Stomach (tissue), 9 donors: ENCODE data around the gene LAGE3. TPM values are rescaled to one million over a fixed set of nuclear protein-coding genes. Genes with fewer than 3 reads are reported as not detected.

Source experiments
- DNase-seq, 2 donors: peaks; one replicate each; pipeline versions ENCODE4 v3.0.0 to v3.0.0-alpha.2; 2013 to 2019
- H3K27ac ChIP-seq, 5 donors: fragments of 200-600 bp in 4 of 5; sonication (generic) in 4 of 5; one replicate each; pipeline ENCODE4 v1.5.1; 2013 to 2019; ENCODE audit warnings: mild to moderate bottlenecking in 1 of 5, moderate library complexity in 1 of 5
- H3K27me3 ChIP-seq, 3 donors: fragments of 200-600 bp; sonication (generic); one replicate each; pipeline ENCODE4 v1.5.1; 2017 to 2019; ENCODE audit warnings: mixed run types in 1 of 3
- H3K36me3 ChIP-seq, 4 donors: fragments of 200-600 bp; sonication (generic); 1 replicate in 3 of 4; 2 replicates in 1 of 4; pipeline ENCODE4 v1.5.1; 2016 to 2019
- H3K4me1 ChIP-seq, 4 donors: fragments of 200-600 bp; sonication (generic); one replicate each; pipeline ENCODE4 v1.5.1; 2016 to 2019
- H3K4me3 ChIP-seq, 4 donors: fragments of 200-600 bp; sonication (generic) in 3 of 4; one replicate each; pipeline ENCODE4 v1.5.1; 2016 to 2019; ENCODE audit warnings: mild to moderate bottlenecking in 1 of 4
- H3K9me3 ChIP-seq, 4 donors: fragments of 200-600 bp; sonication (generic); one replicate each; pipeline ENCODE4 v1.5.1; 2016 to 2019
- EP300 ChIP-seq: sonication (generic); formaldehyde crosslinking; IDR thresholded peaks from one replicate; pipeline ENCODE4 v1.6.1; 2017; ENCODE audit warnings: antibody characterized with exemption
- POLR2A ChIP-seq, 4 donors: fragments of 450-650 bp; IDR thresholded peaks; one replicate each; pipeline ENCODE4 v1.6.1; 2016; ENCODE audit warnings: antibody characterized with exemption in 4 of 4, control low read depth in 2 of 4, mild to moderate bottlenecking in 1 of 4, moderate library complexity in 1 of 4
- POLR2AphosphoS5 ChIP-seq, 3 donors: sonication (generic); formaldehyde crosslinking; IDR thresholded peaks; one replicate each; pipeline ENCODE4 v1.6.1; 2016; ENCODE audit warnings: antibody characterized with exemption in 3 of 3
- WGBS, 5 donors: extraction: QIAGEN DNeasy Blood & Tissue Kit in 3 of 5; methylation state at CpG; one replicate each; pipeline versions ENCODE4 v1.1.5 to v1.1.7; 2013 to 2018; 5-methylcytosine and 5-hydroxymethylcytosine counted together
- intact Hi-C: fragments of 100-400 bp; cut with DNase I; formaldehyde crosslinking; loops from one replicate; pipeline ENCODE4 v1.15.1; 2023; ENCODE audit warnings: low total_unique reads
- polyA plus RNA-seq, 3 donors: library from polyadenylated mRNA; stranded (reverse); fragments of 200-250 nt; gene quantifications; one replicate each; pipeline ENCODE4 v1.2.3, GENCODE V29; 2013
- total RNA-seq, 5 donors: library from RNA; depleted of rRNA; stranded (reverse); fragments of >200 nt; gene quantifications; one replicate each; pipeline versions ENCODE4 v1.1.0 to v1.2.3, GENCODE V29; 2014 to 2016
- TF ChIP-seq, protein P1 (sequence below), 7 experiments: fragments of 450-650 bp in 4 of 7; fragments of 200-600 bp in 3 of 7; sonication (generic) in 3 of 7; IDR thresholded peaks; one replicate each; pipeline ENCODE4 v1.5.1; 2016 to 2019; ENCODE audit warnings: antibody characterized with exemption in 7 of 7, control low read depth in 2 of 7, mild to moderate bottlenecking in 1 of 7
- donor health status: healthy with polysubstance abuse.
- donor health status: Bipolar disorder and iron deficiency.
- donor health status: healthy.

The LAGE3 gene
- total and polyA plus RNA-seq, 8 donors = 2.7 to 29.0 (median 8.4) TPM; not detected in 1

DNA sequence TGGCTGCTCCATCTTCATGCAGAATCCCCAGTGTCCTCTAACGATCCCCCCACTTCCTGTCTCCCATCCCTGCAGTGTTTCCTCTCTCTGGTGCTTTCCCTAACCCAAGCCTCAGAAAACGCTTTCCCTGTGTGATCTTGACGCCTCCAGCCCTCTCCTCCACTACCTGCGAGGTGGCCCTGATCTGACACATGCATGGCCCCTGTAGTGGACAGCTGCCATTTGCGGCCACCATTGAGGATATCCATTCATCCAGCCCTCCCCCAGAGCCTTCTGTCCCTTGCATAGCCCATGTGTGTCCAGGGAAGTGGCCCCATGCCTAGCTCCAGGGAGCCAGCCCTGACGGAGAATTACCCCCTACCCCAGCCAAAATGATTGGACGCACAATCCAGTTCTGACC lies 4.2 kb upstream of the LAGE3 start:
- TF ChIP-seq POLR2A (IDR thresholded peaks at IDR 0.05) (no peak), POLR2AphosphoS5 (IDR thresholded peaks at IDR 0.05) (no peak), EP300 (no peak)
- TF ChIP-seq, protein P1, sequence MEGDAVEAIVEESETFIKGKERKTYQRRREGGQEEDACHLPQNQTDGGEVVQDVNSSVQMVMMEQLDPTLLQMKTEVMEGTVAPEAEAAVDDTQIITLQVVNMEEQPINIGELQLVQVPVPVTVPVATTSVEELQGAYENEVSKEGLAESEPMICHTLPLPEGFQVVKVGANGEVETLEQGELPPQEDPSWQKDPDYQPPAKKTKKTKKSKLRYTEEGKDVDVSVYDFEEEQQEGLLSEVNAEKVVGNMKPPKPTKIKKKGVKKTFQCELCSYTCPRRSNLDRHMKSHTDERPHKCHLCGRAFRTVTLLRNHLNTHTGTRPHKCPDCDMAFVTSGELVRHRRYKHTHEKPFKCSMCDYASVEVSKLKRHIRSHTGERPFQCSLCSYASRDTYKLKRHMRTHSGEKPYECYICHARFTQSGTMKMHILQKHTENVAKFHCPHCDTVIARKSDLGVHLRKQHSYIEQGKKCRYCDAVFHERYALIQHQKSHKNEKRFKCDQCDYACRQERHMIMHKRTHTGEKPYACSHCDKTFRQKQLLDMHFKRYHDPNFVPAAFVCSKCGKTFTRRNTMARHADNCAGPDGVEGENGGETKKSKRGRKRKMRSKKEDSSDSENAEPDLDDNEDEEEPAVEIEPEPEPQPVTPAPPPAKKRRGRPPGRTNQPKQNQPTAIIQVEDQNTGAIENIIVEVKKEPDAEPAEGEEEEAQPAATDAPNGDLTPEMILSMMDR (IDR thresholded peaks at IDR 0.05) = no peak
- Histone ChIP-seq H3K4me3 (no peak overlapping the region), H3K4me1 (peaks cover 0 to 39% (median 28%) of the 10 kb centered on the region in 4 donors), H3K36me3 (peaks cover 0 to 31% (median 20%) of the 10 kb centered on the region in 4 donors), H3K27me3 (no peaks in the 10 kb centered on the region), H3K27ac (no peak overlapping the region), H3K9me3 (no peaks in the 10 kb centered on the region)
- 79 to 92% (median 81%) methylated on average over 2 to 7 of the region's 7 CpGs for WGBS, 5 donors
- DNase-seq = no peak
- intact Hi-C loops = no loop called here

DNA sequence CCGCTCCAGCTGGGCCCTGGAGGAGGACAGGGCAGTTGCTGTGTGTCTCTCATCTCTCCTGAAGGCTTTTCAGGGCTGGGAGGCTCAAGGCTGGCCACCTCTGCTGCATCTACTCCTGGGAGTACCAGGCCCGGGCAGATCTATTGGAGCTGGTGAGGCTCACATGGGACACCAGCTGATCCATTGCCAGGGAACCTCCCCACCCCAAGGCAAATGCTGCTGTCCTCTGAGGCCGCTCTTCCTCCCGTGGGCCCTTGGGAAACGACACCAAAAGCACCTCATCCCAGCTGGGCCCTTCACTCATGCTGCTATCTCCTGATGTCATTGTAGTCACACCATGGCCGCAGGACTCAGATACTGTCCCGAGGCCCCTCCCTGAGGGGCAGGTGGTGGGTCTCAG lies 3.7 kb upstream of the LAGE3 start:
- Histone ChIP-seq H3K27me3 (no peaks in the 10 kb centered on the region), H3K27ac (no peak overlapping the region), H3K4me1 (peaks cover 4 to 40% (median 33%) of the 10 kb centered on the region in 4 donors), H3K9me3 (no peaks in the 10 kb centered on the region), H3K36me3 (peaks cover 0 to 25% (median 17%) of the 10 kb centered on the region in 4 donors), H3K4me3 (no peak overlapping the region)
- TF ChIP-seq POLR2AphosphoS5 (IDR thresholded peaks at IDR 0.05) = no peak
- TF ChIP-seq POLR2A (IDR thresholded peaks at IDR 0.05) = no peak
- TF ChIP-seq EP300 = no peak
- TF ChIP-seq, protein P1 (IDR thresholded peaks at IDR 0.05) = no peak
- DNase-seq = no peak
- WGBS, 5 donors = 78 to 100% (median 83%) methylated on average over 1 to 7 of the region's 7 CpGs
- intact Hi-C loops = no loop called here

DNA sequence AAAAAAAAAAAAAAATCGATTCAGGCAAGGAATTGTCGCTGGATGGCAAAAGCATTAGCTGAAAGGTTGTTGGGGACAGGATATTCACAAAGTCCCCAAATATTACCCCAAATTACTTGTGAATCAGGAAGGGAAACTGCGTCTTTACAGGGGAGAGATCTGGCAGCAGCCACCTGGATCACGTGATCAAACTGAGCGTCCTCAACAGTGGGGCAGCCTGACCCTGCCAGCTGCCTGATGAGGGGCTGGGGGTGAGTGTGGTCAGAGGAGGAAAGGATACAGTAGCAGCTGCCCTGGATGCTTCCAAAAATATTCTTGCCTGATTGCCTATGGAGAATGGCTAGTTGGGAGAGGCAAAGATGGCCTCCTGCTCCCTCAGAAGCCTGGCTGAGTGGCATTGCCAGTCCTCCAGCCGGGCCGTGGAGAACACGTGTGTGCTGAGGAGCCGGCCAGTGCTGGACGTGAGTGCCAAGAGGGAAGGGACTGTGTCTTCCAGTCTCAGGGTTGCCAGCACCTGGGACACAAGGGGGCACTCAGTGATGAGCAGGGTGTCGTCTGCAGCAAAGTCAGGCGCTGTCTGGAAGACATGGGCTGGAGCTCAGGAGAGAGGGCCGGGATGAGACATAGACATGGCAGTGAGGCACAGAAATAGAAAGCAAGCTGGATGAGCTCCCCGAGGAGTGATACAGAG lies 3.0 kb upstream of the LAGE3 start:
- no peak overlapping the region for H3K4me3 ChIP-seq
- TF ChIP-seq, protein P1 (IDR thresholded peaks at IDR 0.05) = no peak
- TF ChIP-seq EP300 = no peak
- no peak for TF ChIP-seq POLR2AphosphoS5 (IDR thresholded peaks at IDR 0.05)
- TF ChIP-seq POLR2A (IDR thresholded peaks at IDR 0.05) = no peak
- intact Hi-C loops = no loop called here
- H3K9me3 ChIP-seq = no peaks in the 10 kb centered on the region
- 70 to 85% (median 77%) methylated on average over 13 to 14 of the region's 14 CpGs for WGBS, 5 donors
- DNase-seq = no peak
- no peaks in the 10 kb centered on the region for H3K27me3 ChIP-seq
- peaks cover 4 to 40% (median 30%) of the 10 kb centered on the region in 4 donors for H3K4me1 ChIP-seq
- H3K27ac ChIP-seq = no peak overlapping the region
- H3K36me3 ChIP-seq = peaks cover 0 to 20% (median 13%) of the 10 kb centered on the region in 4 donors

DNA sequence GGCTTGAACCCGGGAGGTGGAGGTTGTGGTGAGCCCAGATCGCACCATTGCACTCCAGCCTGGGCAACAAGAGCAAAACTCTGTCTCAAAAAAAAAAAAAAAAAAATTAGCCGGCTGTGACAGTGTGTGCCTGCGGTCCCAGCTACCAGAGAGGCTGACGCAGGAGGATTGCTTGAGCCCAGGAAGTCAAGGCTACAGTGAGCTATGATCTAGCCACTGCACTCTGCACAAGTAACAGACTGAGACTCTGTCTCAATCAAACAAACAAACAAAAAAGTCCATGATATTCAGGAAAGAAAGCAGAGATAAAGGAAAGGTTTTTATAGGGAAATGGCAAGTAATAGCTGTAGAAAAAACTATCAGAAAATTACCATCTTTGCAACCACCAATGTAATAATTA lies 2.1 kb upstream of the LAGE3 start:
- WGBS, 5 donors = 79 to 93% (median 84%) methylated on average over 4 to 5 of the region's 5 CpGs

More for the DNA sequence above, 2.1 kb upstream of the LAGE3 start:
- intact Hi-C loops = no loop called here
- peaks cover 4 to 40% (median 28%) of the 10 kb centered on the region in 4 donors for H3K4me1 ChIP-seq
- H3K36me3 ChIP-seq = peaks cover 0 to 20% (median 13%) of the 10 kb centered on the region in 4 donors
- no peak overlapping the region for H3K4me3 ChIP-seq
- no peaks in the 10 kb centered on the region for H3K27me3 ChIP-seq
- no peaks in the 10 kb centered on the region for H3K9me3 ChIP-seq
- TF ChIP-seq, protein P1 (IDR thresholded peaks at IDR 0.05) = no peak
- no peak for TF ChIP-seq EP300
- no peak for TF ChIP-seq POLR2A (IDR thresholded peaks at IDR 0.05)
- no peak for TF ChIP-seq POLR2AphosphoS5 (IDR thresholded peaks at IDR 0.05)
- DNase-seq = no peak
- H3K27ac ChIP-seq = no peak overlapping the region
